CD4-positive, alpha-beta T cell treated with Interferon gamma for 1 hour (primary cell): ENCODE measurements around the gene SIK2.

Experiments used
- DNase-seq: peaks from one replicate; pipeline ENCODE4 v3.0.0-alpha.2; 2020

Gene SIK2

GRCh38 chr11:111660822-111661221, 58.6 kb downstream of the SIK2 start:
- DNase-seq: no peak

- no peak for DNase-seq
Measured at GRCh38 chr11:111663820-111664219, 61.6 kb downstream of the SIK2 start.

- no peak for DNase-seq
Measured at GRCh38 chr11:111665777-111666176, 63.5 kb downstream of the SIK2 start.

GRCh38 chr11:111668980-111669379, 66.7 kb downstream of the SIK2 start:
- no peak for DNase-seq

GRCh38 chr11:111671383-111671782, 69.1 kb downstream of the SIK2 start:
- DNase-seq: no peak

- no peak for DNase-seq
Measured at GRCh38 chr11:111672949-111673348, 70.7 kb downstream of the SIK2 start.

- DNase-seq: no peak
Measured at GRCh38 chr11:111674941-111675340, 72.7 kb downstream of the SIK2 start.

- DNase-seq: no peak
Measured at GRCh38 chr11:111675891-111676290, 73.6 kb downstream of the SIK2 start.

- DNase-seq: no peak
Measured at GRCh38 chr11:111676878-111677585, 74.8 kb downstream of the SIK2 start.

GRCh38 chr11:111680486-111681175, 78.4 kb downstream of the SIK2 start:
- DNase-seq: no peak

GRCh38 chr11:111683806-111684205, 81.6 kb downstream of the SIK2 start:
- no peak for DNase-seq

GRCh38 chr11:111684251-111684650, 82.0 kb downstream of the SIK2 start:
- no peak for DNase-seq

GRCh38 chr11:111688013-111688412, 85.8 kb downstream of the SIK2 start:
- DNase-seq: no peak

- no peak for DNase-seq
Measured at GRCh38 chr11:111691176-111691575, 88.9 kb downstream of the SIK2 start.

- no peak for DNase-seq
Measured at GRCh38 chr11:111691741-111692140, 89.5 kb downstream of the SIK2 start.

- DNase-seq: no peak
Measured at GRCh38 chr11:111693224-111693937, 91.1 kb downstream of the SIK2 start.

GRCh38 chr11:111694851-111695250, 92.6 kb downstream of the SIK2 start:
- DNase-seq: no peak

- no peak for DNase-seq
Measured at GRCh38 chr11:111696556-111696955, 94.3 kb downstream of the SIK2 start.

- DNase-seq: no peak
Measured at GRCh38 chr11:111697933-111698371, 95.7 kb downstream of the SIK2 start.

GRCh38 chr11:111698852-111699559, 96.8 kb downstream of the SIK2 start:
- DNase-seq: no peak

GRCh38 chr11:111699579-111700156, 97.4 kb downstream of the SIK2 start:
- DNase-seq: no peak

GRCh38 chr11:111700162-111700561, 97.9 kb downstream of the SIK2 start:
- DNase-seq: no peak

- no peak for DNase-seq
Measured at GRCh38 chr11:111702623-111703022, 100.4 kb downstream of the SIK2 start.
